HAP-1 (cell line): ENCODE data around the gene USP32.
"Not testable (repeated sequence)": the region's sequence is repeated elsewhere in the genome, so short reads cannot be mapped to it uniquely, and the experiment has no call there.

Experiments
- DNase-seq, 2 experiments: peaks; one replicate each; pipeline ENCODE4 v3.0.0-alpha.2; 2016 to 2020; ENCODE audit warnings: low spot score in 2 of 2
- H3K27me3 ChIP-seq: fragments of 250-450 bp; sonication (Bioruptor Pico); 2 replicates; pipeline ENCODE4 v1.5.1; 2020; ENCODE audit warnings: low read depth, mild to moderate bottlenecking, moderate library complexity
- H3K36me3 ChIP-seq: fragments of 250-450 bp; sonication (Bioruptor Pico); replicated peaks from 2 replicates; pipeline ENCODE4 v1.5.1; 2020; ENCODE audit warnings: mild to moderate bottlenecking
- H3K4me1 ChIP-seq: fragments of 250-450 bp; sonication (Bioruptor Pico); 2 replicates; pipeline ENCODE4 v1.5.1; 2020; ENCODE audit warnings: mild to moderate bottlenecking
- H3K4me3 ChIP-seq: fragments of 250-450 bp; sonication (Bioruptor Pico); 2 replicates; pipeline ENCODE4 v1.5.1; 2020; ENCODE audit warnings: mild to moderate bottlenecking, moderate library complexity
- H3K9me3 ChIP-seq: fragments of 250-450 bp; sonication (Bioruptor Pico); 2 replicates; pipeline ENCODE4 v1.5.1; 2020; ENCODE audit warnings: mild to moderate bottlenecking, moderate library complexity
- in situ Hi-C: fragments of 300-500 bp; cut with MboI; formaldehyde crosslinking; loops from 3 replicates; pipeline ENCODE4 v1.14.3; 2020; ENCODE audit warnings: low sequenced_read_pairs, inconsistent platforms, mixed read lengths

Gene USP32

DNA sequence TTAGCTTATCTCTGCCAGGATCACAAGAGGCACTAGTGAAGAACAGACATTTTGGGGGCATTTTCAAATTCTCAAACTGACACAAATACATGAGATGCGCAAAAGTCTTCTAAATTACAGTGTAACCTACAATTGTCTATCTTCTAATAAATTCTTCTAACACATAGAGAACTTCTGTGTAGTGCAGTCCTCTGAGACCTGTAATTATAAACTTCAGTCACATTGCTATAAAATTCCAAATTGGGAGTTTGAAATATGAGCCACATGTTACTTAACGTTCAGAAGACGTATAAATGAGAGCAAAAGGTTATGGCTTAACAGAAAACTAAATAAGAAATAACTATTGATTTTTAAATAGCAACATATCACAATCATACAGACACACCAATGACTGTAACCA, 12.5 kb downstream of the USP32 start:
- in situ Hi-C loops, H3K4me3 ChIP-seq, H3K27me3 ChIP-seq, H3K36me3 ChIP-seq, DNase-seq, H3K9me3 ChIP-seq: not testable (repeated sequence)
- H3K4me1 ChIP-seq = peaks cover 16% of the 10 kb centered on the region

DNA sequence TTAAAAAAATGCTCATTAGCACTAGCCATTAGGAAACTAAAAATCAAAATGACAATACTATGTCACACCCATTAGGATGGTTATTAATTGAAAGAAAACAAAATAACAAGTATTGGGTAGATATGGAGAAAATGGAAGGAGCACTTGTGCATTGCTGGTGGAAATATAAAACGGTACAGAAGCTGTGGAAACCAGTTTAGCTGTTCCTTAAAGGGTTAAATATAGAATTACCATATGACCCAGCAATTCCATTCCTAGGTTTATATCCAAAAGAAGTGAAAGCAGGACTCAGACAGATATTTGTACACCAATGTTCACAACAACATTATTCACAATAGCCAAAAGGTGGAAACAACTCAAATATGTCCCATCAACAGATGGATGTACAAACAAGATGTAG, 13.7 kb downstream of the USP32 start:
- H3K4me1 ChIP-seq, H3K4me3 ChIP-seq, H3K9me3 ChIP-seq, H3K27me3 ChIP-seq, in situ Hi-C loops, H3K36me3 ChIP-seq, DNase-seq: not testable (repeated sequence)

DNA sequence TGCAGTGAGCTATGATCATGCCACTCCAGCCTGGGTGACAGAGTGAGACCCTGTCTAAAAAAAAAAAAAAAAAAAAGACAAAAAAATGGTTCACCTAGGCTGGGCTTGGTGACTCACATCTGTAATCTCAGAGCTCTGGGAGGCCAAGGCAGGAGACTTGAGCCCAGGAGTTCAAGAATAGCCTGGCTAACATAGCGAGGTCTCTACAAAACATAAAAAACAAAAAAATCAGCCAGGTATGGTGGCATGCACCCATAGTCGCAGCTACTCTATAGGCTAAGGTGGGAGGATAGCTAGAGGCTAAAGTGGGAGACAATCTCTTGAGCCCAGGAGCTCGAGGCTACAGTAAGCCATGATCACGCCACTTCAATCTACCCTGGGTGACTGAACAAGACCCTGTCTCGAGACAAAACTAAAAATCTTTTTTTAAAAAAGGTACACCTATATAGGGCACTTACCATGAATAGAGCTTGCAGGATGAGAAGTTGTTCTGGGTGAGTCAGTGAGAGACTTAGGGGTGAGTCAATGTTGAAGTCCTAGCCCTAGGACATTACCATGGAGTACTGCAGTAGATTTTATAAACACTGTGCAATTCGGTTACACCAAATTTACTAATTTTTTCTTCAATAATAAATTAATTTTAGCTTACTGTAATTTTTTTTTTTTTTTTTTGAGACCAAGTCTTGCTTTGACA, 19.0 kb downstream of the USP32 start:
- in situ Hi-C loops = no loop called here
- Histone ChIP-seq H3K4me3 (no peak overlapping the region), H3K4me1 (peaks cover 19% of the 10 kb centered on the region), H3K9me3 (no peaks in the 10 kb centered on the region), H3K27me3 (no peaks in the 10 kb centered on the region), H3K36me3 (no peaks in the 10 kb centered on the region)
- no peak for DNase-seq

DNA sequence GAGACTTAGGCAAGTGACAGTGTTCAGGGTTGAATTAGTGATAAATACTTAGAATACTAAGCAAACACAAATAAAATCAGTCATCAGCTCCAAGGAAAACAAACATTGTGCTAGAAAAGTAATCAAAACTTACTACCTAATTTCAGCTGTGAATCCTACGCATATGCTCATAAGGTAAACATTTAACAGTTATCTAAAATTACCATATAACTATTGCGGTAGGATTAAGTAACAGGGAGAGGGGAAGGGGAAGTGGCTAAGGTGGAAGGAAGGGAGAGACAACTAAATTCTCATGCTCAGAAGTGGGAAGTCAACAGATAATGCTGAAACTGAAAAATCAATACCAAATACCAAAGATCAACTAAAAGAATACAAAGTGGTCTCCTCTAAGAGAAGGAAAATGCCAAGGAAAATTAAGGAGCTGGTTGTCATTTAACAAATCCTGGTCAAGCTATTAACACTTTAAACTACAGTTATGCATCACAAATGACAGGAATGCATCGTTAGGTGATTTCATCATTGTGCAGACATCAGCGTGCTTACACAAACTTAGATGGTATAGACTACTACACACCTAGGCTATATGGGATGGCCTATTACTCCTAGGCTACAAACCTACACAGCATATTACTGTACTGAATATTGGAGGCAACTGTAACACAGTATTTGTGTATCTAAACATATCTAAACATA, 20.0 kb downstream of the USP32 start:
- H3K4me3 ChIP-seq = no peak overlapping the region
- in situ Hi-C loops = no loop called here
- no peaks in the 10 kb centered on the region for H3K9me3 ChIP-seq
- no peaks in the 10 kb centered on the region for H3K36me3 ChIP-seq
- no peak for DNase-seq
- no peaks in the 10 kb centered on the region for H3K27me3 ChIP-seq
- peaks cover 24% of the 10 kb centered on the region for H3K4me1 ChIP-seq

DNA sequence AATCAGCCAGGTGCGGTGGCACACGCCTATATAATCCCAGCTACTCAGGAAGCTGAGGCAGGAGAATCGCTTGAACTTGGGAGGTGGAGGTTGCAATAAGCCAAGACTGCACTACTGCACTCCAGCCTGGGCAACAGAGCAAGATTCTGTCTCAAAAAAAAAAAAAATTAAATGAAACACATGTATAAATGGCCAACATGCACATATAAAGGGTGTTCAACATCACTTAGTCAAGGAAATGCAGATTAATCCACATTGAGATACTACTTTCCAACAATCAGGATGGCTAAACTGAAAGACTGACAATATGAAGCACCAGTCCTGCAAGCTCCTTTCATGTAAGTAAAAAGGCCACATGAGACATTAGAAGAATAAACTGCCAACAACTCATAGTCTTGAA, 20.5 kb downstream of the USP32 start:
- in situ Hi-C loops = no loop called here
- H3K9me3 ChIP-seq = no peaks in the 10 kb centered on the region
- peaks cover 24% of the 10 kb centered on the region for H3K4me1 ChIP-seq
- no peak for DNase-seq
- H3K36me3 ChIP-seq = no peaks in the 10 kb centered on the region
- H3K27me3 ChIP-seq = no peaks in the 10 kb centered on the region
- H3K4me3 ChIP-seq = no peak overlapping the region

DNA sequence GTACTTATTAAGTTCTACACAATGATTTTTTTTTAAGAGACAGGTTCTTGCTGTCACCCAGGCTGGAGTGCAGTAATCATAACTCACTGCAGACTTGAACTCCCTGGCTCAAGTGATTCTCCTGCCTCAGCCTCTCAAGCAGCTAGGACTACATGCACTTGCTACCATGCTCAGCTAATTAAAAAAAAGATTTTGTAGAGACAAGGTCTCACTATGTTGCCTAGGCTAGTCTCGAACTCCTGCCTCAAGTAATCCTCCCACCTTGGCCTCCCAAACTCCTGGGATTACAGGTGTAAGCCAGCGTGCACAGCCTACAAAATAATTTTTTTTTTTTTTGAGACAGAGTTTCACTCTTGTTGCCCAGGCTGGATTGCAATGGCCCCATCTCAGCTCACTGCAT, 22.2 kb downstream of the USP32 start:
- Histone ChIP-seq H3K27me3 (no peaks in the 10 kb centered on the region), H3K9me3 (no peaks in the 10 kb centered on the region), H3K36me3 (no peaks in the 10 kb centered on the region), H3K4me1 (peaks cover 24% of the 10 kb centered on the region), H3K4me3 (no peak overlapping the region)
- DNase-seq = no peak
- in situ Hi-C loops = no loop called here

DNA sequence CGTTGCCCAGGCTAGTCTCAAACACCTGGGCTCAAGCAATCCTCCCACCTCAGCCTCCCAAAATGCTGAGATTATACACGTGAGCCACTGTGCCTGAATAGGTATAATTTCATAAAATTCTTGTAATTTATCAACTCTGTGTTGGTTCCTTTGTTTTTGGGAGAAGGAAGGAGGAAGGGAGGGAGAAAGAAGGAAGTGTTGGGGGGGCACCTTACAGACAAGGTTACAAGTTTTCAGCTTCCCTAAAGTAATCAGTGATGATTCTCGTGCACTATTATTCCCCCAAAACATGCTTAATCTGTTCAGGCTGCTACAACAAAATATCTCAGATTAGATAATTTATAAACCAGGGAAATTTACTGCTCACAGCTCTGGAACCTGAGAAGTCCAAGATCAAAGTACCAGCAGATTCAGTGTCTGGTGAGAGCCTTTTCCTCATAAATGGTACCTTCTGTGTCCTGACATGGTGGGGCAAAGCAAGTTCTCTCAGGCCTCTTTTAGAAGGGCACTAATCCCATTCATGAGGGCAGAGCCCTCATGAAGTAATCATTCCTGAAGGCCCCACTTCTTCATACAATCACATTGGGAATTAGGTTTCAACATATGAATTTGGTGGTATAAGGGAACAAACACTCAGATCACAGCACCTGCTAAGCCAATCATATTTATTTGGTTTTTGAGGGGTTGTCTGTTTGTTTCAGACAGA, 28.1 kb downstream of the USP32 start:
- in situ Hi-C loops = no loop called here
- peaks cover 13% of the 10 kb centered on the region for H3K4me1 ChIP-seq
- no peaks in the 10 kb centered on the region for H3K27me3 ChIP-seq
- H3K4me3 ChIP-seq = no peak overlapping the region
- no peak for DNase-seq
- H3K36me3 ChIP-seq = no peaks in the 10 kb centered on the region
- H3K9me3 ChIP-seq = no peaks in the 10 kb centered on the region

DNA sequence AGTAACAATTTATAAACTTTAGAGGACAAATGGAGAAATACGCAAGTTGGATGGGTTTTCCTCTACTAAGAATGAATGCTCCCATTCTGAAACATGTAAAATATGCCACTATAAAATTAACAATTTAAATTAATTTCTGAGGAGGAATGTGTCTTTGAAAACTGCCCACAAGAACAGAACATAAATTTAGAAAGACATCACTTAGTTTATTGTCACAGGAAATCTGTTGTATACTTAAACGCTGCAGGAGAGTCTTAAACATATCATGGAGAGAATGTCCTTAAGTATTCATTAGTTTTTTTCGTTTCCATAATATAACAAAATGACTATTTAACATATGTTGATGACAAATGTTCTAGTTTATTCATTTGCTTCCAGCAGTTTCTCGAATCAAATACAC, 29.6 kb downstream of the USP32 start:
- H3K4me1 ChIP-seq = no peaks in the 10 kb centered on the region
- no peaks in the 10 kb centered on the region for H3K9me3 ChIP-seq
- H3K4me3 ChIP-seq = no peak overlapping the region
- no peak for DNase-seq
- no peaks in the 10 kb centered on the region for H3K27me3 ChIP-seq
- no peaks in the 10 kb centered on the region for H3K36me3 ChIP-seq
- in situ Hi-C loops = no loop called here

DNA sequence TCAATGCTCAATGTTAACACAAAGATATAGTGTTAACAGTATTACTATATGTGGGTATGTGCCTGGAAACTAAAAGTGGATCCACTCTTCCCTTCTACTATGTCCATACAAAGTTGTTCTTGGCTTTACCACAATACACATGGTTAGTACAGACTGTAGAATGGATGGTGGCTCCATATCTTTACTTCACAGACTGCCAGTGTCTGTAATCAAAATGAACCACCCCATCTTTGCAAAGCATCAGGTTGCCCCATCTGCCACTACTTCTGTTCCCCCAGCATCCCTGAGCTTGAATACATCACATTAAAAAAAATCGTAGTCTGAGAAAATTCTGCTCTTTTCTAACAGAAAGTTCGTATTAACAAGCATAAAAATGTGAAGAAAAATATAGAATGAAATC, 30.0 kb downstream of the USP32 start:
- H3K4me1 ChIP-seq = no peaks in the 10 kb centered on the region
- DNase-seq = no peak
- in situ Hi-C loops = no loop called here
- H3K9me3 ChIP-seq = no peaks in the 10 kb centered on the region
- no peaks in the 10 kb centered on the region for H3K27me3 ChIP-seq
- H3K36me3 ChIP-seq = no peaks in the 10 kb centered on the region
- no peak overlapping the region for H3K4me3 ChIP-seq

DNA sequence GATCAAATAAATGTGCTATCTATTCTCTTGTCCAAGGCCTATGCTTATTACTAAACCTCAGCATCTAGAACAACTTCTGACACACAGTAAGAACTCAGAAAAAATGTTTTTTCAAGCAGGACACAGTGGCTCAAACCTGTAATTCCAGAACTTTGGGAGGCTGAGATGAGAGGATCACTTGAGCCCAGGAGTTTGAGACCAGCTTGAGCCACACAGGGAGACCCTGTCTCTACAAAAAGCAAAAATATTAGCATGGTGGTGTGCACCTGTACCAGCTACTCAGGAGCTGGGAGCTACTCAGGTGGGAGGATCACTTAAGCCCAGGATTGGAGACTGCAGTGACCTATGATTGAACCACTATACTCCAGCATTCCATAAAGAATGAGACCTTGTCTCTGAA, 32.5 kb downstream of the USP32 start:
- Histone ChIP-seq H3K4me1 (no peaks in the 10 kb centered on the region), H3K27me3 (no peaks in the 10 kb centered on the region), H3K4me3 (no peak overlapping the region), H3K9me3 (no peaks in the 10 kb centered on the region), H3K36me3 (no peaks in the 10 kb centered on the region)
- in situ Hi-C loops = no loop called here
- DNase-seq = no peak

DNA sequence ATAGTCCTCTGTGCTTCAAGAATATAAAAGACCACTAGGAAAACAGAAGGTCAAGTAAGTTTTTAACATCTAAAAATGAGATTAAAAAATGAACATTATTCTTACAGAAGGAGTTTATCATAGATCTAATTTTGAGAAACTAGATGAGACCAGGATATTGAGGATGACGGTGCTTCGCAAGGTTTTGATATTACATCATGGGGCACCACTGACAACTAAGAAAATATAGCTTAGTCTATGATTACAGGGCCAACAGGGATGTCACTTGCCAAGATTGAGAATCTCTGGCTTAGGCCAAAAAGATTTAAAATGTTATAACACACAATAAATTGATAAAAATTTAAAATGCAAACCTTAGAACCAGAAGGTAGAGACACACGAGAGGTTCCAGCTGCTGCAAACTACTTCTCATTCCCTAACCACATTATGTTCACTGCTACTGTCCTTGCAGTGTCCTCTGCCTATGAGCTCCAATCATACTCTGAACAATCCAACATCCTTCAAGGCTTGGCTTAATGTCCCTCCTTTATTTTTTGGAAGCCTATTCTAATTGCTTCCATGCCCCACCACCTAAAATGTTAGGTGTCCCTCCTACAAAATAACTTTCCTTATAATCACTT, 33.2 kb downstream of the USP32 start:
- Histone ChIP-seq H3K9me3 (no peaks in the 10 kb centered on the region), H3K36me3 (no peaks in the 10 kb centered on the region), H3K4me3 (no peak overlapping the region), H3K27me3 (no peaks in the 10 kb centered on the region), H3K4me1 (no peaks in the 10 kb centered on the region)
- in situ Hi-C loops = no loop called here
- DNase-seq = no peak

DNA sequence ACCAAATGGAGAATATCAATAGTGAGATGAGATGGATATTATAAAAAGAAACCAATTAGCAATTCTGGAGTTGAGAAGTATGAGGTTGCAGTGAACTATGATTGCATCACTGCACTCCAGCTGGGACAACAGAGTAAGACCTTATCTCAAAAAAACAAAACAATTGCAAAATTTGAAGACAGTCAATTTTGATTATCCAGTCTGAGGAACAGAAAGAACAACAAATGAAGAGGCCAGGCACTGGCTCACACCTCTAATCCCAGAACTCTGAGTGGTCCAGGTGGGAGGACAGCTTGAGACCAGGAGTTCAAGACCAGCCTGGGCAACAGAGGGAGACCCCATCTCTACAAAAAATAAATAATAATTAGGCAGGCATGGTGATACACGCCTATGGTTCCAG, 35.0 kb downstream of the USP32 start:
- in situ Hi-C loops = no loop called here
- no peak for DNase-seq
- H3K36me3 ChIP-seq = no peaks in the 10 kb centered on the region
- no peak overlapping the region for H3K4me3 ChIP-seq
- no peaks in the 10 kb centered on the region for H3K9me3 ChIP-seq
- H3K27me3 ChIP-seq = no peaks in the 10 kb centered on the region
- H3K4me1 ChIP-seq = peaks cover 8% of the 10 kb centered on the region

DNA sequence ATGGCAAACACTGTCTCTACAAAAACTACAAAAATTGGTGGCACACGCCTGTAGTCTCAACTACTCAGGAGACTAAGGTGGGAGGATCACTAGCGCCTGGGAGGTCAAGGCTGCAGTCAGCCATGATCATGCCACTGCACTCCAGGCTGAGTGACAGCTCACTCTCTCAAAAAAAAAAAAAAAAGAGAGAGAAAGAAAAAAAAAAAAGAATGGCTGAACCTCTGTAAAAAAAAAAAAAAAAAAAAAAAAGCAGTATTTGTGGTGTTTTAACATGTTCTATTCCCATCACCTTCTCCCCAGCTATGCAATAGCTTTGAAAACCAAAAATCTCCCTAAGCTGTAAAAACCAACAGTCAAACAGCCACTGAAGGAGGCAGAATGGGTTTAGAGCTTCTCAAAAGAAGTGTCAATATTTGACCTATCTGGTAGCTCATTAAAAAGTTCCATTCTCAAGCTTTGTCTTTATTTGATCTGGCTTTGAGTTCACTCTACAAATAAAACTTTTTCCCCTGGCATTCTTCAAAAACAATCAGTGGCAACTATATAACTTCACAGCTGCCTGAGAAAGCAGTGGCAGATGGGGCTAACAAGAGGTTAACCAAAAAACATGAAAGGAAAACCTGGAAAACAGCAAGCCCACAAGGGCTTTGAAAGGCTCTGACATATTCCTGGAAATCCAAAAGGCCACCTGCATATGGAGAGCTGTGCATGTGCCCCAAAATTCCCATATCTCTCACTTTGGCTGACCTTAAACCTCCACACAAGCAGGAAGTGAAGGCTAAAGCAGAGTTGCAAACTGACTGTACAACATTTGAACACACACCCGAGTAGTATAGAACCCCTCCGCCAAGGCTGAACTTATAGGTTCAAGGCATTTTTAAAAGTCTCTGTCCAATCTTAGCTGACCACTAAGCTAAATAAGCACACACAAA, 36.0 kb downstream of the USP32 start:
- no peak overlapping the region for H3K4me3 ChIP-seq
- in situ Hi-C loops = no loop called here
- H3K36me3 ChIP-seq = no peaks in the 10 kb centered on the region
- H3K27me3 ChIP-seq = no peaks in the 10 kb centered on the region
- no peak for DNase-seq
- H3K4me1 ChIP-seq = peaks cover 8% of the 10 kb centered on the region
- no peaks in the 10 kb centered on the region for H3K9me3 ChIP-seq
